Effector memory CD4-positive, alpha-beta T cell (primary cell): ENCODE data around the gene RABGGTA.

Experiments used
- DNase-seq, 3 donors: peaks; one replicate each; pipeline ENCODE4 v3.0.0-alpha.2; 2020
- H3K27ac ChIP-seq: 2 replicates; pipeline ENCODE4 v1.7.0; 2013; ENCODE audit warnings: mild to moderate bottlenecking, low read length, moderate library complexity; ENCODE audit not compliant: insufficient read depth, poor library complexity, severe bottlenecking
- H3K27me3 ChIP-seq: replicated peaks from 2 replicates; pipeline ENCODE4 v1.7.0; 2013; ENCODE audit warnings: mild to moderate bottlenecking, low read length; ENCODE audit not compliant: insufficient read depth, control insufficient read depth, poor library complexity, severe bottlenecking
- H3K36me3 ChIP-seq: 2 replicates; pipeline ENCODE4 v1.7.0; 2013; ENCODE audit warnings: mild to moderate bottlenecking, low read length, moderate library complexity; ENCODE audit not compliant: control insufficient read depth, insufficient read depth
- H3K4me1 ChIP-seq: 2 replicates; pipeline ENCODE4 v1.7.0; 2013; ENCODE audit warnings: low read length, mild to moderate bottlenecking; ENCODE audit not compliant: control insufficient read depth, insufficient read depth, poor library complexity, severe bottlenecking
- H3K4me3 ChIP-seq: 2 replicates; pipeline ENCODE4 v1.7.0; 2013; ENCODE audit warnings: low read length, low read depth, mild to moderate bottlenecking; ENCODE audit not compliant: insufficient read depth, poor library complexity, severe bottlenecking
- H3K9me3 ChIP-seq: 2 replicates; pipeline ENCODE4 v1.7.0; 2013; ENCODE audit warnings: mild to moderate bottlenecking, low read length, moderate library complexity; ENCODE audit not compliant: control insufficient read depth

The RABGGTA gene

DNA sequence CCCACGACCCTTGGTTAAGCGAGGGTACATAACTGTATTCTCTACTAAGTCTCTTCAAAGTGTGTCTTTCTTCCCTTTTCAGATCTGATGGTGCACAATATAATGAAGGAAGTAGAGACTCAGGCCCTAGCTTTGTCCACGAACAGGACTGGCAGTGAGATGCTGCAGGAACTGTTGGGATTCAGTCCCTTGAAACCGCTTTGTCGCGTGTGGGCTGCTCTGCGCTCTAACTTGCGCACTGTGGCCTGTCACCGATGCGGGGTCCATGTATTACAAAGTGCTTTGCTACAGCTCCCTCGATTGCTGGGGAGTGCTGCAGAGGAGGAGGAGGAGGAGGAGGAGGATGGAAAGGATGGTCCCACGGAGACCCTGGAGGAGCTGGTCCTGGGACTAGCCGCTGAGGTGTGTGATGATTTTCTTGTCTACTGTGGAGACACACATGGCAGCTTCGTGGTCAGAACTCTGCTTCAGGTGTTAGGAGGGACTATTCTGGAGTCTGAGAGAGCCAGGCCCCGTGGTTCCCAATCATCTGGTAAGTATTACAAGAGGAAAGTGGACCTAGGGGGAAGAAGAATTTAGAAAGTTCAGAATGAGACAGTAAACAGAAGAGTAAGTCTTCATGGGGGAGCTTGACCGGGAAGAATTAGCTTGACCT lies 29.1 kb upstream of the RABGGTA start:
- Histone ChIP-seq H3K27me3 (no peaks in the 10 kb centered on the region), H3K9me3 (no peaks in the 10 kb centered on the region), H3K4me1 (peaks cover 24% of the 10 kb centered on the region), H3K36me3 (peaks cover 49% of the 10 kb centered on the region), H3K27ac (peak overlapping the region; percentile 86), H3K4me3 (peak overlapping the region; percentile 69)
- no peak for DNase-seq

GRCh38 chr14:24299255-24300191 lies 28.1 kb upstream of the RABGGTA start, which contains the start of the genes DHRS1 and NOP9:
Gene DHRS1, minus strand, starts transcription at chr14:24299780. Its CDS starts 674 bp downstream, at chr14:24299106.
Gene NOP9, plus strand, starts transcription at chr14:24299850. Its CDS starts 105 bp downstream, at chr14:24299955.
- H3K4me1 ChIP-seq: peaks cover 24% of the 10 kb centered on the region

GRCh38 chr14:24298892-24299254 lies 27.5 kb upstream of the RABGGTA start:
- H3K27ac ChIP-seq: peak overlapping the region; percentile 86
- H3K4me3 ChIP-seq: peak overlapping the region; percentile 69
- peaks cover 40% of the 10 kb centered on the region for H3K36me3 ChIP-seq
- H3K4me1 ChIP-seq: peaks cover 24% of the 10 kb centered on the region
- no peaks in the 10 kb centered on the region for H3K9me3 ChIP-seq
- DNase-seq: no peak
- H3K27me3 ChIP-seq: no peaks in the 10 kb centered on the region

More at GRCh38 chr14:24299255-24300191, 28.1 kb upstream of the RABGGTA start, which contains the start of the genes DHRS1 and NOP9:
- Histone ChIP-seq H3K36me3 (peaks cover 46% of the 10 kb centered on the region), H3K27me3 (no peaks in the 10 kb centered on the region), H3K4me3 (peak within 1 kb of the TSS; percentile 69), H3K9me3 (no peaks in the 10 kb centered on the region), H3K27ac (peak within 1 kb of the TSS; percentile 86)
- peak; percentile 86 to 88 (median 87) for DNase-seq

DNA sequence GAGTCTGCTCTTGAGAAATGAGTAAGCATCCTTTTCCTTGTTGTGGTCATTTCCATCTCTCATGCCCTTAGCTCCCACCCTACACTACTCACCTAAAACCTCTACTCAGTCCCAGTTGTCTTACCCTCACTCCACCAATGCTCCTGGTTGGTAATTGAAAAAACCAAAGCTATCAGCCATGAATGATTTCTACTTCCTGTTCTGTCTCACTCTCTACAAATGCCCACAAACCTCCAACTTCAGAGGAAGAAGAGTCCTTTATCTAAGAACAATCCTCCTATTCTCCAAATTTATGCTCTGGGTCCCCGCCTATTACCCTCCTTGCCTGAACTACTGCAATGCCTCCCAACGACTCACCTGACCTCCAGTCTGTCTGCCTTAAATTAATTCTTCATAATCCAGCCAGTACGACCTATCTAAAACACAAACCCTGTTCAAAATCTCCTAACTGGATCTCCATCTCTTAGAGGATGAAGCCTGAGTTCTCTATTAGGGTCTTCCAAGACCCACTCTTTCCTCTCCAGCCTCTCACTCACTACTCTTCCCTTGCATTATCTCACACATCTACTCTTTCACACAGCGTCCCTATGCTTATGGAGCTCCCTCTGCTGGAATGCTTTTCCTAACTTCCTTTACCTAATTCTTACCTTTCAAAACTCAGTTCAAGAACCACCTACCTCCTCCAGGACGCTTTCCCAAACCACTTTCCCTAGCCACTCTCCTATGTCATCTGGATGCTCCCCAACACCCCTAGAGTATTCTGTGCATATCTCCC lies 26.0 kb upstream of the RABGGTA start:
- peaks cover 29% of the 10 kb centered on the region for H3K36me3 ChIP-seq
- H3K9me3 ChIP-seq: no peaks in the 10 kb centered on the region
- H3K27ac ChIP-seq: peak overlapping the region; percentile 29
- no peak overlapping the region for H3K4me3 ChIP-seq
- H3K27me3 ChIP-seq: no peaks in the 10 kb centered on the region
- H3K4me1 ChIP-seq: peaks cover 24% of the 10 kb centered on the region
- no peak for DNase-seq

DNA sequence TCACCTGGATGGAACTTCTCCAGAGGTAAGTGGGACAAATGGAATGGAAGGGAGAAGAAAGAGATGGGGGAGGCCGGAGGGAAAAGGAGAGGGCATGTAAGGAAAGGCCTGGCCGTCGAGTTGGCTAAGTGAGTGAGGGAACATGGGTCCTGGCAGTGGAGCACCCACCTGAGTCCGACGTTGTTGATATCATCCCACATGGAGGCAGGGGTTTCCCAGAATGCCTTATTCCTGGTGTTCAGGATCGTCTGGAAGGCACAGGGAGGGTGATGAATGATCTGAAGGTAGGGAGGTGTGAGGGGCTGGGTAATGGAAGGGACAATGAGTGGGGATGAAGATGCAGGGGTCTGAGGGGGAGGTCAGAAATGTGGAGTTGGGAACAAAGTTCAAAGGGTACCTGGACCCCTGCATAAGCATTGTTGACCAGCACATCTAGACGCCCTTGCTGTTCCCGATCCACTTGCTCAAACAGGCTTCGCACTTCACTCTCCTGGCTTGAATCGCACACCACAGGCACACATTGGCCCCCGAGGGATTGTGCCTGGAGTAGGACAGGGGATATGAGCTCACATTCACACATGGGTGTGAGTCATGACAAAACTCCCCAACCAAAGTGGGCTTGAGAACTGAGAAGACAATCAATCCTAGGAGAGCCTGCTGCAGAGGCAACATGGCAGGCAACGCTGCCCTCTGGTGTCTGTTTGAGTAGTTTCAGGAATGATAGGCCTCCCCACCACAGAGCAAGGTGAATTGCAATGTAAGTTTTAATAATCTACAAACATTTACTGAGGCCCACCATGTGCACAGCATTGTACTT lies 25.2 kb upstream of the RABGGTA start:
- Histone ChIP-seq H3K27ac (peak overlapping the region; percentile 45), H3K27me3 (no peaks in the 10 kb centered on the region), H3K36me3 (peaks cover 31% of the 10 kb centered on the region), H3K9me3 (no peaks in the 10 kb centered on the region), H3K4me1 (peaks cover 24% of the 10 kb centered on the region), H3K4me3 (no peak overlapping the region)
- DNase-seq: peak; percentile 58 to 59 (median 58)

- Histone ChIP-seq H3K27ac (no peak overlapping the region), H3K27me3 (no peaks in the 10 kb centered on the region), H3K9me3 (no peaks in the 10 kb centered on the region), H3K4me3 (no peak overlapping the region), H3K4me1 (peaks cover 6% of the 10 kb centered on the region), H3K36me3 (peaks cover 43% of the 10 kb centered on the region)
- DNase-seq: no peak
Observed at GRCh38 chr14:24293525-24293924, 22.1 kb upstream of the RABGGTA start.

DNA sequence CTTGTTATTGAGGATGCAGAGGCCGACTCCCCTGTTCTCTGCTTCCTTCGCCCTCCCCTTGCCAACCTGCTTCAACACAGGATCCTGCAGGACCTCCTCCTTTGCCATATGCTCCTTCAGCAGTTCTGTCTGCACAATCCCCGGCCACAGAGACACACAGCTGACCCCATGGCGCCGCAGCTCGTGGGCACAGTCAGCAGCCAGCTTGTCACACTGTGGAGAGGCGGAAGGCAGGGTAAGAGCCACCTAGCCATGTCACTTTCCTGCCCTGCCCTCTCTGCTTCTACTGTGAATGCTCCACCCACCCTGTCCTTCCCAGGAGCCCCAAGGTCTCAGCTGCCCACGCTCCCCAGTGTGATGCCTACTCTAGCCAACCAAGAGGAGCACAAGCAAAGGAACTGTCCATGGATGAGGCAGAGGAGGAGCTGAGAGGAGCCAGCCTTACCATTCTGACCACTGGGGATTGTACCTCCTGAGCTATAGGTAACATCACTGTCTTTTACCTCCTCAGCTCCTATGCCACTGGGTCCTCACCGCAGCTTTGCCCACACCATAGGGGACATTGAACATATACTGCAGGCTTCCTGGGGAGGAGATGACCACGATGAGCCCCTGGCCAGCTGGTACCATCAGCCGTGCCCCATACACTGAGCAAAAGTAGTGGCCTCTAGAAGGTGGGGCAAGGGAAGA lies 20.9 kb upstream of the RABGGTA start:
- no peak for DNase-seq
- Histone ChIP-seq H3K27ac (no peak overlapping the region), H3K4me3 (no peak overlapping the region), H3K9me3 (no peaks in the 10 kb centered on the region), H3K36me3 (peaks cover 43% of the 10 kb centered on the region), H3K4me1 (peaks cover 2% of the 10 kb centered on the region), H3K27me3 (no peaks in the 10 kb centered on the region)

GRCh38 chr14:24291446-24292117 lies 20.2 kb upstream of the RABGGTA start:
- H3K27ac ChIP-seq: no peak overlapping the region
- H3K4me3 ChIP-seq: no peak overlapping the region
- no peaks in the 10 kb centered on the region for H3K27me3 ChIP-seq
- no peaks in the 10 kb centered on the region for H3K9me3 ChIP-seq
- peaks cover 42% of the 10 kb centered on the region for H3K36me3 ChIP-seq
- peaks cover 2% of the 10 kb centered on the region for H3K4me1 ChIP-seq
- no peak for DNase-seq
